Nephron (organoid): ENCODE results near the gene RWDD2A.
"Not testable (repeated sequence)": the region's sequence is repeated elsewhere in the genome, so short reads cannot be mapped to it uniquely, and the experiment has no call there.

Source experiments
- H3K27ac Mint-ChIP-seq, 3 experiments: 2 replicates each; pipeline ENCODE4 v1.8.0; 2020; ENCODE audit warnings: mixed read lengths in 3 of 3, mild to moderate bottlenecking in 2 of 3, moderate library complexity in 1 of 3
- H3K27me3 Mint-ChIP-seq: 2 replicates; pipeline ENCODE4 v1.8.0; 2021; ENCODE audit warnings: low read depth, mild to moderate bottlenecking, moderate library complexity, mixed read lengths
- H3K36me3 Mint-ChIP-seq: 2 replicates; pipeline ENCODE4 v1.8.0; 2020; ENCODE audit warnings: low read depth, mixed read lengths
- H3K4me1 Mint-ChIP-seq: 2 replicates; pipeline ENCODE4 v1.8.0; 2020; ENCODE audit warnings: mixed read lengths
- H3K4me3 Mint-ChIP-seq, 3 experiments: 2 replicates each; pipeline ENCODE4 v1.8.0; 2020; ENCODE audit warnings: mild to moderate bottlenecking in 3 of 3, mixed read lengths in 3 of 3, moderate library complexity in 2 of 3
- H3K9me3 Mint-ChIP-seq: 2 replicates; pipeline ENCODE4 v1.8.0; 2020; ENCODE audit warnings: mixed read lengths
- TF ChIP-seq, protein P1 (sequence below), 3 experiments: fragments of 200-600 bp; sonication (generic); IDR thresholded peaks; one replicate each; pipeline ENCODE4 v1.5.0; 2021; ENCODE audit warnings: antibody characterized with exemption in 3 of 3; ENCODE audit not compliant: unreplicated experiment in 3 of 3

The RWDD2A gene

DNA sequence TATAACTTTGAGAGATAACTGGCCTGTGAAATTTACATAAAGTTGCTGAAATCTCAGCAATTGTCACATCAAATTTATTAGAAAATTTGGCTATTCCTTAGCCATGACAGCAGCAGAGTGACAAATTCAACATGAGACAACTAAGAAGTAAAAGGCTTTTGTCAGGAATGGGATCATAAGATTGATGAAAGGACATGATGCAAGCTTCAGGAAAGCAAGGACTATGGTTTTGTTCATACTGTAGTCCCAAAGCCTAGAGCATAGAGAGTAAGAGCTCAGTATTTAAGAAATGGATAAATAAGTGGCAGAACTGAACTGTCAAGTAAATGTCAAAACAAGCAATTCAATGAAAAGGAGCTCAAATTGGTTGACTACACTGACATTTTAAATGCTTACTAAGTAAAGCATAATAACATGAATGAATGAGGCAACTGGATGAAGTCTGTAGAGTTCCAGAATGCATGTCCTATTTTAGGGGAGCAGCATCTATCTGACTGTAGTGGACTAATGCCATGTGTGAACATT lies 12.7 kb upstream of the RWDD2A start:
- Mint-ChIP-seq H3K27ac (no peak overlapping the region), H3K9me3 (no peaks in the 10 kb centered on the region), H3K4me3 (no peak overlapping the region), H3K4me1 (peaks cover 5% of the 10 kb centered on the region), H3K27me3 (no peaks in the 10 kb centered on the region), H3K36me3 (peaks cover 71% of the 10 kb centered on the region)
- TF ChIP-seq, protein P1, sequence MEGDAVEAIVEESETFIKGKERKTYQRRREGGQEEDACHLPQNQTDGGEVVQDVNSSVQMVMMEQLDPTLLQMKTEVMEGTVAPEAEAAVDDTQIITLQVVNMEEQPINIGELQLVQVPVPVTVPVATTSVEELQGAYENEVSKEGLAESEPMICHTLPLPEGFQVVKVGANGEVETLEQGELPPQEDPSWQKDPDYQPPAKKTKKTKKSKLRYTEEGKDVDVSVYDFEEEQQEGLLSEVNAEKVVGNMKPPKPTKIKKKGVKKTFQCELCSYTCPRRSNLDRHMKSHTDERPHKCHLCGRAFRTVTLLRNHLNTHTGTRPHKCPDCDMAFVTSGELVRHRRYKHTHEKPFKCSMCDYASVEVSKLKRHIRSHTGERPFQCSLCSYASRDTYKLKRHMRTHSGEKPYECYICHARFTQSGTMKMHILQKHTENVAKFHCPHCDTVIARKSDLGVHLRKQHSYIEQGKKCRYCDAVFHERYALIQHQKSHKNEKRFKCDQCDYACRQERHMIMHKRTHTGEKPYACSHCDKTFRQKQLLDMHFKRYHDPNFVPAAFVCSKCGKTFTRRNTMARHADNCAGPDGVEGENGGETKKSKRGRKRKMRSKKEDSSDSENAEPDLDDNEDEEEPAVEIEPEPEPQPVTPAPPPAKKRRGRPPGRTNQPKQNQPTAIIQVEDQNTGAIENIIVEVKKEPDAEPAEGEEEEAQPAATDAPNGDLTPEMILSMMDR (IDR thresholded peaks at IDR 0.05; ENCODE audit: unreplicated experiment in 3 of 3) = no peak

GRCh38 chr6:83182114-83182513 lies 11.0 kb upstream of the RWDD2A start:
- Mint-ChIP-seq H3K9me3 (no peaks in the 10 kb centered on the region), H3K4me3 (no peak overlapping the region), H3K27me3 (no peaks in the 10 kb centered on the region), H3K27ac (no peak overlapping the region), H3K4me1 (no peaks in the 10 kb centered on the region), H3K36me3 (peaks cover 72% of the 10 kb centered on the region)
- TF ChIP-seq, protein P1 (IDR thresholded peaks at IDR 0.05; ENCODE audit: unreplicated experiment in 3 of 3) = no peak

- no peaks in the 10 kb centered on the region for H3K4me1 Mint-ChIP-seq
- H3K27me3 Mint-ChIP-seq = no peaks in the 10 kb centered on the region
- H3K9me3 Mint-ChIP-seq = no peaks in the 10 kb centered on the region
- H3K36me3 Mint-ChIP-seq = peaks cover 67% of the 10 kb centered on the region
- H3K4me3 Mint-ChIP-seq = no peak overlapping the region
- no peak overlapping the region for H3K27ac Mint-ChIP-seq
- TF ChIP-seq, protein P1 (IDR thresholded peaks at IDR 0.05; ENCODE audit: unreplicated experiment in 3 of 3) = no peak
Measured at GRCh38 chr6:83183082-83183828, 9.9 kb upstream of the RWDD2A start.

DNA sequence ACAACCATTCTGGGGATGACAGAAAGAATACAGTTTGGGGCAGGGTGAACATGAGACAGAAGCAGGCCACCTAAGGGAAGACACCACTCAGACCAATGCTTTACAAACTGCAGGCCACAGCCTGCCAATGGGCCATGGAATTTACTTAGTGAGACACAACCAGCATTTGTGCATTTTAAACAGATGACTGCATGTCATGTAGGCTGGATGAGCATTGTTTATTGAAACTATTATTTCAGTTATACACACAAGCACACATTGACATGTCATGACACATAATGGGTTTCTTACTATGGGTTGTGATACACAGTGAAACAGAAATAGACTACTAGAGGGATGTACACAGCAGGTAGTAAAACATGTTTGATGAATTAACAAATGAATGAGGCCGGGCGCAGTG lies 8.1 kb upstream of the RWDD2A start:
- Mint-ChIP-seq H3K4me3 (no peak overlapping the region), H3K27me3 (no peaks in the 10 kb centered on the region), H3K9me3 (no peaks in the 10 kb centered on the region), H3K36me3 (peaks cover 73% of the 10 kb centered on the region), H3K4me1 (no peaks in the 10 kb centered on the region), H3K27ac (no peak overlapping the region)
- TF ChIP-seq, protein P1 (IDR thresholded peaks at IDR 0.05; ENCODE audit: unreplicated experiment in 3 of 3) = no peak

GRCh38 chr6:83188501-83188900 lies 4.7 kb upstream of the RWDD2A start:
- peaks cover 45% of the 10 kb centered on the region for H3K36me3 Mint-ChIP-seq
- peaks cover 17% of the 10 kb centered on the region for H3K4me1 Mint-ChIP-seq
- H3K27ac Mint-ChIP-seq = no peak overlapping the region
- no peak overlapping the region for H3K4me3 Mint-ChIP-seq
- TF ChIP-seq, protein P1 (IDR thresholded peaks at IDR 0.05; ENCODE audit: unreplicated experiment in 3 of 3) = no peak
- H3K27me3 Mint-ChIP-seq = no peaks in the 10 kb centered on the region
- H3K9me3 Mint-ChIP-seq = no peaks in the 10 kb centered on the region

DNA sequence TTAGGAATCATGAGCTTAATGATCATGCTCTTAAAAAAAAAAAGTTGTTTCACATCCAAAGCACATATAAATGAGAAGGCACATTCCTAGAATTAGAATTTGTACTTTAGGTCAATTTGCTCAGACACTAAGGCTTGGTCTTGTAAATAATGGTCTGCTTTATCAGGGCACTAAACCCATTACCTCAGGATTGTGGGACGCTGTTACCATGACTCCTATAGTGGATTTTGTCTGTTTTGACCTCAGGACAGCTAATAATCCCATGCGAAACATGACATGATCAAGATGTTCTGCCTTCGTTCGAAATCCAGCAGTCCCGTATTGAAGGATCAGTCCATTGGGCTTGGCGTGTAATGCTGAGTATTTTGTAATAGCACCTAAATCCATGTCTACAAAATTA lies 2.5 kb upstream of the RWDD2A start:
- TF ChIP-seq, protein P1 (IDR thresholded peaks at IDR 0.05; ENCODE audit: unreplicated experiment in 3 of 3) = no peak
- H3K27ac Mint-ChIP-seq = no peak overlapping the region
- H3K27me3 Mint-ChIP-seq = no peaks in the 10 kb centered on the region

DNA sequence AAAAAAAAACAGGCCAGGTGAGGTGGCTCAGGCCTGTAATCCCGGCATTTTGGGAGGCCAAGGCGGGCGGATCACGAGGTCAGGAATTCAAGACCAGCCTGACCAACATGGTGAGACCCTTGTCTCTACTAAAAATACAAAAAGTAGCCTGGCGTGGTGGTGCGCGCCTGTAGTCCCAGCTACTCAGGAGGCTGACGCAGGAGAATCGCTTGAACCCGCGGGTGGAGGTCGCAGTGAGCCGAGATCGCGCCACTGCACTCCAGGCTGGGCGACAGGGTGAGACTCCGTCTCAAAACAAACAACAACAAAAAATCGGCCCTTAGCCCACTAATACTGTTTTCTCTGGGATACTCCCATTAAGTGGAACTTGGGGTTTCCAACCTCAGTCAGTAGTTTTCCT lies 1.2 kb upstream of the RWDD2A start:
- H3K4me1 Mint-ChIP-seq = peaks cover 31% of the 10 kb centered on the region
- H3K27me3 Mint-ChIP-seq, H3K9me3 Mint-ChIP-seq: not testable (repeated sequence)
- peaks cover 22% of the 10 kb centered on the region for H3K36me3 Mint-ChIP-seq
- H3K4me3 Mint-ChIP-seq = peak overlapping the region; percentile 94 to 100 (median 98)
- peak overlapping the region in 2 of 3 experiments; percentile 90 to 95 for H3K27ac Mint-ChIP-seq

More for the DNA sequence above, 2.5 kb upstream of the RWDD2A start:
- Mint-ChIP-seq H3K4me1 (peaks cover 31% of the 10 kb centered on the region), H3K4me3 (peak overlapping the region; percentile 94 to 100 (median 98)), H3K9me3 (no peaks in the 10 kb centered on the region), H3K36me3 (peaks cover 28% of the 10 kb centered on the region)
